ENCODE data around the gene N4BP3.
"Not testable (repeated sequence)": the region's sequence is repeated elsewhere in the genome, so short reads cannot be mapped to it uniquely, and the experiment has no call there.

N4BP3 gene, protein sequence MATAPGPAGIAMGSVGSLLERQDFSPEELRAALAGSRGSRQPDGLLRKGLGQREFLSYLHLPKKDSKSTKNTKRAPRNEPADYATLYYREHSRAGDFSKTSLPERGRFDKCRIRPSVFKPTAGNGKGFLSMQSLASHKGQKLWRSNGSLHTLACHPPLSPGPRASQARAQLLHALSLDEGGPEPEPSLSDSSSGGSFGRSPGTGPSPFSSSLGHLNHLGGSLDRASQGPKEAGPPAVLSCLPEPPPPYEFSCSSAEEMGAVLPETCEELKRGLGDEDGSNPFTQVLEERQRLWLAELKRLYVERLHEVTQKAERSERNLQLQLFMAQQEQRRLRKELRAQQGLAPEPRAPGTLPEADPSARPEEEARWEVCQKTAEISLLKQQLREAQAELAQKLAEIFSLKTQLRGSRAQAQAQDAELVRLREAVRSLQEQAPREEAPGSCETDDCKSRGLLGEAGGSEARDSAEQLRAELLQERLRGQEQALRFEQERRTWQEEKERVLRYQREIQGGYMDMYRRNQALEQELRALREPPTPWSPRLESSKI

DNA sequence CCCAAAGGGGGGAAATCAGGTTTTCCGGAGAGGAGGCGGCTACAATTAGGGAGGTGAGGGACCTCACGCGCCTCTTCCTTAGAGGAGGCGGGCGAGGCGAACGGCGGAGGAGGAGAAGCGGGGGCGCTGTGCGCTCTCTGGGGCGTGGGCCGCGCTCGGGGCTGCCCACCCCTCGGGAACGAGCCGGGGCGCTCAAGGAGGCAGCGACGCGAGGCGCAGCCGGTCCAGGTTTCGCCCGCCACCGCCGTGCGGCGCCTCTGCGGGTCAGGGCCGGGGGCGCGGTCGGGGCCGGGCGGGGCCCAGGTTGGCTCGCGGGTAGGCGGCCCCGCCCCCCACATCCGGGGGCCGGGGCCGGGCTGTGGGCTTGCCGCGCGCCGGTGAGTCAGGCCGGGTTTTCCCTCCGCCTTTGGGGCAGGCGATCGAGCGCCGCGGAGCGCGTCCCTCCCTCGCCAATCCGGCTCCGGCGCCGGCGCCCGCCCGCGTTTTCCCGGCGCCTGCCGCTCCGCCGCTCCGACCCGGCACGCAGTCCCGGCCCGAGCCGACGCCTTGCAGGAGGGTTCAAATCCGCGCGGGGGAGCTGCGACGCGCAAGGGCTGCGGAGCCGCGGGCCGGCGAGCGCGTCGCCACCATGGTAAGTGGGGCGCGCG is at the start of gene N4BP3:
Gene N4BP3 (plus strand): TSS at position 392 of the 647 bp plus-strand sequence. CDS start 6,052 bp downstream, outside the sequence.
- in situ Hi-C loops (cut with MboI; ENCODE audit: low sequenced_read_pairs) = no loop called here

DNA sequence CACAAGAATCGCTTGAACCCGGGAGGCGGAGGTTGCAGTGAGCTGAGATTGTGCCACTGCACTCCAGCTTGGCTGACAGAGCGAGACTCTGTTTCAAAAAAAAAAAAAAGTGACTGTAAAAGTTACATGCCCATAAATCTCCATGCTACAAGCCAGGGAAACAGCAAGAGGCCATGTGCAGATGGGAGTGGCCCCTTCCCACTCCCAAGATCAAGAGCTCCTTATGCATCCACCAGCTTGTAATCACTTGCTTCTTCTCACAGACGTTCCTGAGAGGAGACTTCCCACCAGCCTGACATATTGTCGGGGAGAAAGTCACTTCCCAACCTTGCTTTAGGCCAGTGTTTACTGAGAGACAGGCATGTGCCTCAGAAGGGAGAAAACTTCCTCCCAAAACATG is 45.6 kb upstream of the N4BP3 start:
- in situ Hi-C loops (cut with MboI; ENCODE audit: low sequenced_read_pairs) = no loop called here

DNA sequence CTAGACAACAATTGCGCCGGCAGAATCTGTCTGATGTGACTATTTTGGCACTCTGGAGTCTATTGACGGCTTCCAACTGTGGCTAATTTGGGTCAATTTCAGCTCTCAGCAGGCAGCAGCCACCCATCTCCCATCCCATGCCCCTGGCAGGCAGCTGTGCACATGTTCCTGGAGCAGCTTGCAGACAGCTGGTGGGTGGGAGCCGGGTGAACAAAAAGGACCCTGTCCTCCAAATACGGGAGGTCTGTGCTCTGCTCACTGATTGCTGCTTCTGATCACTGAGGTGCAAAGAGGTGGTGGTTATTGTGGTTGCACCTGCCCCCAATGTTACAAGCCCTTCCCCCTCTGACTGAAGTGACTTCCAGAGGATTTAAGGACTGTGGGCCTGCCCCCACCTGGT is 45.0 kb upstream of the N4BP3 start:
- in situ Hi-C loops (cut with MboI; ENCODE audit: low sequenced_read_pairs) = no loop called here

DNA sequence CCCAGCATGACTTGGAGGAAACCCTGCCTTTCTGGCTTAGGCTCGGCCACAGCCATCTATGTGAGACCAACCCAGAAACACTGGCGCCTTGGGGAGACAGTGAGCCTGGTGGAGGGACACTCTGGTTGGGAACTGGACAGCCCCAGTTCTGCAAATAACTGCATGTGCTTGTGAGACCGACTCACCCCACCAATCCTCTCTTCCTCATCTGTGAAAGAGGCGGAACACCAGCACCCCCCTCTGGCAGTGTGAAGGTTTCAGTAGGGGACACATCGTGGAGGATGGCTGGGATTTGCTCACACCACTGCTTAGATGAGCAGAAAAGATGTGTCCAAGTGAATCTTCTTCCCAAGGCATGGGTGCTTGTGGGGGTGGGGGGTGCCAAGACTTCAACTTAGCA is 43.4 kb upstream of the N4BP3 start:
- in situ Hi-C loops (cut with MboI; ENCODE audit: low sequenced_read_pairs) = no loop called here

DNA sequence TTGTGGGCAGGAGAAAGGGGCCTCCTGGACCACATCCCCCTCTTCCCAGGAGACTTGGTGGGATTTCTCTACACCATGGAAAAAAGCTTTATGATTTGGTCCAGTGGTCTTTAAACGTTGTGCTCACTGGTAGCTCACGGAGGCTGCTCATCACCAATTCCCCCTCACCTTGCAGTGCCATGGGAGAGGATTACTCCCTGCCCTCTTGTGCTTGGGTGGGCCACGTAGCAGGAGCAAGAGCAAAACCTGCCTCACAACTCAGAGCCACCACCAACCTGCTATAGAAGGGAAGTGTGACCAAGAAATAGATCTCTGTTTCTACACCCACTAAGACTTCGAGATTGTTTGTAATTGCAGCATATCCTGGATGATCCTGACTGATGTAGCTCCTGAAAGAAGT is 42.2 kb upstream of the N4BP3 start:
- in situ Hi-C loops (cut with MboI; ENCODE audit: low sequenced_read_pairs) = no loop called here

DNA sequence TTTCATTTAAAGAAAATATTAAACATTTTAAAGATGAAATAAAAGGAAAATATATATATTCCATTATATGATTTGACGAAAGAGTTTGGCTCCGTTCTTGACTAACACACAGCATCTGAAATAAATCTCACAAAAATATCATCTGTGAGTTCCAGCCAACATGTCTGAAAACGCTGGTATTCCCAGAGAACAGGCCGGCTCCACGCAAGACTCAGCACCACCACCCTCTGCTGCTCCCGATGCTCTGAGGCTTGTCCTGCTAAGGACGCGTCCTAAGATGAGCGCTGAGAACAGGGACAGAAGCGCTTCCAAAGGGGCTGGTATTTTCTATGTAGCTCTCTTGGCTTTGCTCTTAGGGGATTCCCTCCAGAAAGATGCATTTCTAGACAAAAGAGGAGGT is 40.6 kb upstream of the N4BP3 start:
- in situ Hi-C loops (cut with MboI; ENCODE audit: low sequenced_read_pairs) = no loop called here

DNA sequence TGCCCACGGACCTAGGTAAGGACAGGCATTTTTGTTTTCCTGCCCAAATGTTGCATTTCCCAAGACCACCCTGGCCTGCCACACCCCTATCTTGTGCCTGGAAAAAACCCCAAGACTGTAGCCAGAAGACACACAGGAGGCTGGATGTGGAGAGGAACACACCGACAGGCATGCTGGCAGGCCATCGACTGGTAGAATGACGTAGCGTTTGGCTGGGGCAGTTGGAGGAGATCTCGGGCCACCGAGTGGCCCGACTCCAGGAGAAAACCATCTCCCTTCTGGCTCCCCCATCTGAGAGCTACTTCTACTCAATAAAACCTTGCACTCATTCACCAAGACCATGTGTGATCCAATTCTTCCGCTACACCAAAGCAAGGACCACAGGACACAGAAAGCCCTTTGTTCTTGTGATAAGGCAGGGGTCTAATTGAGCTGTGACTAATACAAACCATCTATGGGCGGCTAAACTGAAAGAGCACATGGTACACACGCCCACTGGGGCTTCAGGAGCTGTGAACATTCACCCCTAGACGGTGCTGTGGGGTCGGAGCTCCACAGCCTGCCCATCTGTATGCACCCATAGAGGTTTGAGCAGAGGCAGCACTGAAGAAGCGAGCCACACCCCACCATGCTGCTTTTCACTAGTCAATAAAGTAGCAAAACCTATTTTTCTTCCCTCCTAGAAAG is 38.9 kb upstream of the N4BP3 start:
- in situ Hi-C loops (cut with MboI; ENCODE audit: low sequenced_read_pairs) = no loop called here

DNA sequence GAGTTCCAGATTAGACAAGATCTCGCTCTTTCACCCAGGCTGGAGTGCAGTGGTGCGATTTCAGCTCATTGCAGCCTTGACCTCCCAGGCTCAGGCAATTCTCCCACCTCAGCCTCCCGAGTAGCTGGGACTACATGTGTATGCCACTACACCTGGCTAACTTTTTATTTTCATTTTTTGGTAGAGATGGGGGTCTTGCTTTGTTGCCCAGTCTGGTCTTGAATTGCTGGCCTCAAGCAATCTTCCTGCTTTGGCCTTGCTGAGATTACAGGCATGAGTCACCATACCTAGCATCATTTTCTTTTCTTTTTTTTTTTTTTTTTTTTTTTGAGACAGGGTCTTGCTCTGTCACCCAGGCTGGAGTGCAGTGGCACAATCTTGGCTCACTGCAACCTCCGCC is 36.4 kb upstream of the N4BP3 start:
- in situ Hi-C loops (cut with MboI; ENCODE audit: low sequenced_read_pairs) = not testable (repeated sequence)

DNA sequence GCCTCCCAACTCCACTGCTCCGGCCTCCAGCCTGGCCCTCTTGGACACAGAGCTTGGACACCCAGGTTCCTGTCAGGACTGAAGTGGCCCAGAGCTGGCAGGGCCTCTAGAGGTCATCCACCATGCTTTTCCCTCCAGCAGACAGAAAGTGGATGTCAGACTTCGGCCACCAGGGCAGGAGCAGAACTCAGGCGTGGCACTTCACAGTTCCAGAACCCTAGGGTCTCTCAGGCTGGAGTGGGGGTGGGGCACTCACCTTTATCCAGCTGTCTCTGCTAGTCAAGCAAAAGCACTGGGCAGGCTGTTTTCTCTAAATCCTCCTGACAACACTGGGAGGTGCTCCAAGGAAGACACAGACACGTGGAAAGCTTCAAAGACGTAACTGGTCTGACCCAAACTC is 35.6 kb upstream of the N4BP3 start:
- in situ Hi-C loops (cut with MboI; ENCODE audit: low sequenced_read_pairs) = no loop called here

DNA sequence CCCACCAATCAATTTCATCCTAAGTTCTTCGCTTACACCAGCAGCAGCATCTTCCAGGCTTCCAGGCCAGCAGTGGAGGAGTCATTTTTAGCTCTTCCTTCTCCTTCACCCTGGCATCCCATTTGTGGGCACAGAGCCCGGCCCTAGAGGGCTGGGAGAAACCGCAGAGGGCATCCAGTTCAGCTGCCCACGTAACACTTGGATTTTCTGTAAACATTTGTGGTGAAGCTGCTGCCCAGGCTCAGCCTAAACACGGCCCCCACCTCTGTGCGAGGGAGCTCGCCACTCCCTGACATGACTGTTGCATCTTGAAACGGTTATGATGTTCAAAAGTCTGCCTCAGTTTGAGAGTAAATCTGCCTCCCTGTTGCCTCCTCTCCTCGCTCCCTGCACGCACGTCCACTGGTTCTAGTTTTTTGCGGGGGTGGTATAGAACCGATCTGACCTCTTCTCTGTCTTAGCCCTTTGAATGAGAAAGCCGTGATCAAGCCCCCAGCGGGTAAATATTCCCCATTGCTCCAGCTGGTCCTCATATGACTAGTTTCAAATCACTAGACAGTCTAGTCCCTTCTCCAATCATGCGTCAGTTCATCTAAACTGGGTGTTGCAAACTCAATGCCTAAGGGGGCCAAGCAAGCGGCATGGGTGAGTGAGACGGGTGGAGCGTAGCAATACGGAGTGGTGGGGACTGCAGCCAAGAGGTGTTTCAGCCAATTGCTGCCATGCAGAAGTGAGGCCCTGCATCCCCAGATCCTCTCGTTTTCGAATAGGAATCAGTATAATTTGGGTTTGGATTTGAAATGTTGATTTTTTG is 34.9 kb upstream of the N4BP3 start:
- in situ Hi-C loops (cut with MboI; ENCODE audit: low sequenced_read_pairs) = no loop called here

DNA sequence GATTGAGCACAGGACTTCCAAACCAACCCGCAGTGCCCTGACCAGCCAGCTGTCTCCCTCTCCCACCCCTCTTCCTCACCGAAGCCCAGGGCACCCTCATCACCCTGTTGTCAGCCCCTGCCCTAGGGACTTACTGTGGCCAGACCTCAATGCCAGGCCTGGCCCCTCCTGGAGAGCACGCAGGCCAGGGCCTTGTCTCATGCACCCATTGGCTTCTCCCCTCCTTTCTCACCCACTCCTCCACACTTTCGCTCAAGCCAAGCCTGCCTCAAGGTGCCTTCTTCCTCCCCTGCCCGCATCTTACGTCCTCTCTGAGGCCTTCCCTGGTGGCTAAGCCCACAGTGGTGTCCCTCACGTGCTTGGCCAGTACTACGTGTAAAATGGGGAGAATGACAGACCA is 33.3 kb upstream of the N4BP3 start:
- in situ Hi-C loops (cut with MboI; ENCODE audit: low sequenced_read_pairs) = no loop called here

DNA sequence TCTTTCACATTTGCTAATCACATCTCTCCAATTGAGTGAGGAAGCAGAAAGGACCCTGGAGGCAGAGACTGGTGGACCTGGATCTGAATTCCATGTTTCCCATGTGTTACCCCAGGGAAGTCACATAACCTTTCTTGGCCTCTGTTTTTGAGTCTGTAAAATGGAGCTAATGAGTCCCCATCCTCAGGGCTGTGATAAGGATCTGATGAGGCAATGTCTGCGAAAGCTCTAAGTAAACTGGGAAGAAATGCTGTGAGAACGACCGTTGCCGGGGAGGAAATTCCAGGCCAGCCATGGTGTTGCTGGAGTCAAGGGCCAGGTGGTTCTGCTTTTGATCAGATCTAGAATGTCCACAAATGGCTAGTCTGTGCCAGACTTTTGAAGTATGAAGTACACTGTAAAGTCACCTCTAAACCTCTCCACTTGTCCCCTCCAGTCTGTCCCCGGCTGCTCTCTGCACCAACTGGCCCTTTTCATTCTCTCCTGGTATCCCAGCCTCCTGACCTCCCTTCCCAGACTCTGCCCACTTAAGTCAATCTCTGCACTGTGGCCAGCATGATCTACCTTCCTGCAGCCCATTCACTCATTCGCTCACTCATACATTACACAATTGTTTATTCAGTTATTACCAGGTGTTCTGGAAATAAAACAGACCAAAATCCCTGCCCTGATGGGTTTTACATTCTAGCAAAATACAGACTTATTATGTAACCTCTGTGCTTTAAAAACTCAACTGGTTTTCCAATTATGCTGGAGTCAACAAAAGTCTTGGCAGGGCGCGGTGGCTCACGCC is 32.5 kb upstream of the N4BP3 start:
- in situ Hi-C loops (cut with MboI; ENCODE audit: low sequenced_read_pairs) = no loop called here

DNA sequence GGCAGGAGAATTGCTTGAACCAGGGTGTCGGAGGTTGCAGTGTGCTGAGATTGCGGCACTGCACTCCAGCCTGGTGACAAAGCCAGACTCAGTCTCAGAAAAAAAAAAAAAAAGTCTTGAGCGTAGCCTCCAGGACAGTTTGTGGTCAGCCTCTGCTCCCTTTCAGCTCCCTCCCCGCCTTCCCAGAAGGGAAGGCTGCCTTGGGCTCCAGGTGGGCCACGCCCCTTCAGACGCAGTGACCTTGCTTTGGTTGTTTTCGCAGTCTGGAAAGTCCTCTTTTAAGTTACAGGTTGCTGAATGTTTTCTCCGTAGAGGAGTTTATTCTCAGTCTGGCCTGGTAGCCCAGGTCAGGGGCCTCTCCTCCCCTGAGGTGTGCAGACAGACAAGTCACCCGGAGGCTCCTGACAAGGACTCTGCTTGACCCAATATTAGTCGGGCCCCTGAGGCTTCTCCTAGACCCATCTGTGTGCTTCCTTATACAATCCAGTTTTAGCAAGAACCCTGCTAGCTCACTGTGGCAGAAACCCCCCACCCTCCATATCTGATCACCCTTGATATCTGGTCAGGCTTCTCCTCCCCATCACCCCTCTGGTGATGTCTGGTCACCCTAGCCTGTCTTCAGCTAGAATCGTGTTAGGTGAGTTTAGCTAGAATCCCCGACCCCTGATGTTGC is 31.6 kb upstream of the N4BP3 start:
- in situ Hi-C loops (cut with MboI; ENCODE audit: low sequenced_read_pairs) = no loop called here

DNA sequence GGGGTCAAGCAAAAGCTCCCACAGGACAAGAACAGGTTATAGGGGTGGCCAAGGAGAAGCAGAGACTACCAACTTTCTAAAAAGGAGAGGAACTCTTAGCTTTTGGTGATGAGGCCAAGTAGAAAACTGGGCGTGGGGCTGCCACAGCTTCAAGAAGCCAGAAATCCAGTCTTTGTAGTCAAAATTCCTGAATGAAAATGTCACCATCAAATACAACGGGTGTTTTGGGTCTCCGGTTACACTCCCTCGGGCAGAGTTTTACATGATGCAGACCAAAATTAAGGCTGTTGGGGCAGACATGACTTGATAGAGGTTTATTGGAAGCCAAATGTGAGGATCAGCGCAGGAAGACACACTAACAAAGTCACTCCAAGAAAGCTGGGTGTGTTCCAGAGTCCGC is 29.4 kb upstream of the N4BP3 start:
- in situ Hi-C loops (cut with MboI; ENCODE audit: low sequenced_read_pairs) = no loop called here

DNA sequence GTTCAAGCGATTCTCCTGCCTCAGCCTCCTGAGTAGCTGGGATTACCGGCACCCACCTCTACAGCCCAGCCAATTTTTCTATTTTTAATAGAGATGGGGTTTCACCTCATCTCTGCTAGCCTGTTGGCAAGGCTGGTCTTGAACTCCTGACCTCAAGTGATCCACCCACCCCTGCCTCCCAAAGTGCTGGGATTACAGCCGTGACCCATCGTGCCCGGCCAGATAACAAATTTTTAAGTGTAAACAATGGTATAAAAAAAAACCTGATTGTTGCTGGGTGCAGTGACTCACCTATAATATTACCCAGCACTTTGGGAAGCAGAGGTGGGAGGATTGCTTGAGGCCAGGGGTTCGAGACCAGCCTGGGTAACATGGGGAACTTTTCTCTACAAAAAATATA is 28.0 kb upstream of the N4BP3 start:
- in situ Hi-C loops (cut with MboI; ENCODE audit: low sequenced_read_pairs) = no loop called here

DNA sequence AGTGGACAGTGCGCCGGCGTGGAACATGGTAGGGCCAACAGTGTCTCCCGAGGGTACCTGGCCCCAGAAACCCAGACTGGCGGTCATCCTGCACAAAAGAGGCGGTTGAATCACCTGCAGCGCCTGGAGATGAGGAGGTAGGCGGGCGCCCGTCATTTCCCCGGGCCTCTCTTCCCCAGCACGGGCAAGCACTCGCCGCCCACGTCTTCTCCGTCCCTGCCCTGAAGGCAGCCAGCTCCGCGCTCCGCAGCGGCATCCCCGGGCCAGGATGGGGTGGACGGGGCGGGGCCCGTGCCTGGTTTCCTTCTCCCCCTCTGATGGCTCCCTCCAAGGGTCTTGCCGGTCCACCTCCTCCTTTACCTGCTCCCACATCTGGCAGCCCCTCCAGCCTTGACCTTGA is 27.1 kb upstream of the N4BP3 start:
- in situ Hi-C loops (cut with MboI; ENCODE audit: low sequenced_read_pairs) = no loop called here

DNA sequence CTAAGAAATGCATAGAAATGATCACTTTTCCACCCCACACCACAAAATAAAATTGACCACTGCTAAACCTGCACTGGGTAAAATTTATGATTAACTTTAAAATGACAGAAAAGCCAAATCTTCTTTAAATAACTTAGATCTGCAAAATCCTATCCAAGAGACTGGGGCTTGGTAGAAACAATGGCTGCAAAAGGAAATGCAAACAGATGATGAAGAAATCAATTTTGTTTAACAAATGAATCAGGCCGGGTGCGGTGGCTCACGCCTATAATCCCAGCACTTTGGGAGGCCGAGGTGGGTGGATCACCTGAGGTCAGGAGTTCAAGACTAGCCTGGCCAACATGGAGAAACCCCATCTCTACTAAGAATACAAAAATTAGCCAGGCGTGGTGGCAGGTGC is 26.1 kb upstream of the N4BP3 start:
- in situ Hi-C loops (cut with MboI; ENCODE audit: low sequenced_read_pairs) = not testable (repeated sequence)

DNA sequence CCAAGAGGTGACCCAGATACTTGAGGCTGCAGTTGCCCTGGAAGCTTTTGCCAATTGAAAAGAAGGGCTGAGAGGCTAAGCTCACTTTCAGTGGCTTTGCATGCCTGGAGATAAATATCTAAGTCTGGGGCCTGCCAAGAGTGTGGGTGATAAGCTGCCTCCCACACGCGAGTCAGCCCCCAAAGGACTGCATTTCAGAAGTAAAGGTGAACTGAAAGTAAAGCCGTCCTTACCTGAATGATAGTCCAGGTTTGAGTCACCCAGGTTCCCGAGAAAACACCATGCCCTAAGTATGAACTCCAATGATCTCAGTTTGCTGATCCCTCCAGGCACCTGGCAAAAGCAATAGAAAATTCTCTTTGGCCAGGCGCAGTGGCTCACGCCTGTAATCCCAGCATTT is 22.5 kb upstream of the N4BP3 start:
- in situ Hi-C loops (cut with MboI; ENCODE audit: low sequenced_read_pairs) = no loop called here

DNA sequence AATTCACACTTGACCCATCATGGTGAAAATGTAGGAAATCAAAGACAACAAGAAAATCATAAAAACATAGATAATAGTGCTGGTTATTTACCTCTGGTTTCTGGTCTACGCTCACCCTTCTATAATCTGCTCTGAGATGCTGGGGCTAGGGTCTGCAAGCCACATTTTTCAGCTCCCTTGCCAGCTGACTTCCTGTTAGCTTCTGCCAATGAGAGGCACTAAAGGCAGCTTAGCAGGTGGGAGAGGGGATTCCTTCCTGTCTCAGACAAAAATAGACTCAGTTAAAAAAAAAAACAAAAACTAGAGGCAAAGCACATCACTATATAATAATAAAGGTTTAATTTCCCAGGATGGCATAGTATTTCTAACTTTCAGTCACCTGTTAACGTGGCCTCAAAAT is 20.2 kb upstream of the N4BP3 start:
- in situ Hi-C loops (cut with MboI; ENCODE audit: low sequenced_read_pairs) = no loop called here

DNA sequence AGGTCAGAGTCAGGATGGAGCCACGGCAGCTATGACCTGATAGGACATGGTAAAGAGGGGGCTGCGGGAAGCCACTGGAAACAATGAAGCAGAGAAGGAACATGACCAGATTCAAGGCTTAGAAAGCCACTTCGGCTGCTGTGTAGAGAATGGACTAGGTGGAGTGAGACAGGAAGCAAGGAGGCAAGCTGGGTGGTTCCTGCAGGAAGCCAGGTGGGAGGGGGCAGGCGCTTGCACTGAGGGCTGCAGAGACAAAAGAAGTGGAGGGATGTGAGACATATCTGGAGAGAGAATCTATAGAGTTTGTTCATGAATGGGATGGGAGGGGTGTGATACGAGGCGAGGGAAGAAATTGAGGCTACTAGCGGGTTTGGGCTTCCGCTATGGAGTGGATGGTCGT is 19.0 kb upstream of the N4BP3 start:
- in situ Hi-C loops (cut with MboI; ENCODE audit: low sequenced_read_pairs) = no loop called here

Data from hTERT RPE-1 (cell line).